Calu3 (cell line): Measurements from ENCODE around the gene PDGFRB. TPM values are rescaled to one million over a fixed set of nuclear protein-coding genes. Genes with fewer than 3 reads are reported as not detected.

Experiments
- BruUV-seq: library from RNA; stranded (reverse); fragments of 400-500 nt; replicated peaks from 2 replicates; lab custom pipeline; 2021; lab: Mats Ljungman, UMichigan
- CTCF ChIA-PET: fragments of 300-600 bp; sonication (Branson Sonifier 250); formaldehyde crosslinking; loops from one replicate; lab custom pipeline; 2022; ENCODE audit warnings: antibody characterized with exemption; lab: Charles Lee
- DNase-seq: peaks from one replicate; pipeline ENCODE4 v3.0.0; 2022
- H3K27ac Mint-ChIP-seq: one replicate; pipeline ENCODE4 v1.8.0; 2022; ENCODE audit warnings: mixed read lengths; ENCODE audit not compliant: unreplicated experiment
- H3K27me3 Mint-ChIP-seq: one replicate; pipeline ENCODE4 v1.8.0; 2022; ENCODE audit warnings: mixed read lengths; ENCODE audit not compliant: unreplicated experiment
- H3K36me3 Mint-ChIP-seq: one replicate; pipeline ENCODE4 v1.8.0; 2022; ENCODE audit warnings: mild to moderate bottlenecking, moderate library complexity, mixed read lengths; ENCODE audit not compliant: insufficient read depth, unreplicated experiment
- H3K4me1 Mint-ChIP-seq: one replicate; pipeline ENCODE4 v1.8.0; 2022; ENCODE audit warnings: mild to moderate bottlenecking, low read depth, mixed read lengths; ENCODE audit not compliant: unreplicated experiment
- H3K4me3 Mint-ChIP-seq: one replicate; pipeline ENCODE4 v1.8.0; 2022; ENCODE audit warnings: mild to moderate bottlenecking, low read depth, moderate library complexity, mixed read lengths; ENCODE audit not compliant: unreplicated experiment
- H3K9me3 Mint-ChIP-seq: one replicate; pipeline ENCODE4 v1.8.0; 2022; ENCODE audit warnings: low read depth, mixed read lengths; ENCODE audit not compliant: unreplicated experiment
- CTCF ChIP-seq: fragments of 200-600 bp; IDR thresholded peaks from one replicate; pipeline ENCODE4 v1.8.0; 2022; ENCODE audit warnings: antibody characterized with exemption; ENCODE audit not compliant: unreplicated experiment
- intact Hi-C: fragments of 100-400 bp; cut with micrococcal nuclease; formaldehyde crosslinking; loops from one replicate; pipeline ENCODE4 v1.10.0; 2022; ENCODE audit not compliant: unreplicated experiment
- total RNA-seq: library from RNA; stranded (reverse); gene quantifications from 2 replicates; pipeline ENCODE4 v1.2.3, GENCODE V29; 2022

Gene PDGFRB
- total RNA-seq, 1 experiment from 2014 or later: not detected

GRCh38 chr5:150068071-150068470 lies 87.6 kb downstream of the PDGFRB start:
- no TSS peak for BruUV-seq
- Mint-ChIP-seq H3K27ac (no peak overlapping the region), H3K9me3 (no peaks in the 10 kb centered on the region), H3K36me3 (no peaks in the 10 kb centered on the region), H3K4me3 (no peak overlapping the region), H3K27me3 (peaks cover 44% of the 10 kb centered on the region), H3K4me1 (peaks cover 8% of the 10 kb centered on the region)
- TF ChIP-seq CTCF: no peak
- CTCF ChIA-PET: no interaction called here
- intact Hi-C loops: no loop called here
- DNase-seq: no peak

DNA sequence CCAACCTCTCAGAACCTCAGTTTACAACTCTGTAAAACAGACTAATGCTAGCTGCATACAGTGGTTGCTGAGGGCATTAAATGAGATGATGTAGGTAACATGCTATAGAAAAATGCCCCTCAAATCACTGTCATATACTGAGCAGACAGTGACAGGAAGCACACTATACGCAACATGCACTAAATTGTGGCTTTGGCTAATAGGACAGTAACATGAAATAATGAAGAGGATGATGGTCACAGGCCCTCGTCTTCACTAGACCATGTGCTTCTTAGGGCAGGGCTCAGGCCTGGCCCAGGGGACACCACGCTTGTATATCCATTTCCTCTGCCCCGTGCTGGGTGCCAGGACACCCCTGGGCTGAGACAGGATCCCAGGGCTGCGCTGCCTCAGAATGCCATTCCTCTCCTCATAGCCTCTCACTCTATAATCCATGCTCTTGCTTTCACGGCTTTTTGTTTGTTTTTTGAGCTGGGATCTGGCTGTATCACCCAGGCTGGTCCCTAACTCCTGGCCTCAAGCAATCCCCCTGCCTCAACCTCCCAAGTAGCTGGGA lies 88.2 kb downstream of the PDGFRB start:
- intact Hi-C loops: no loop called here
- no peaks in the 10 kb centered on the region for H3K9me3 Mint-ChIP-seq
- H3K4me1 Mint-ChIP-seq: peaks cover 8% of the 10 kb centered on the region
- peaks cover 50% of the 10 kb centered on the region for H3K27me3 Mint-ChIP-seq
- no peak for TF ChIP-seq CTCF
- H3K4me3 Mint-ChIP-seq: no peak overlapping the region
- CTCF ChIA-PET: interaction anchor here (0.7 kb wide), 1 partner anchor 31 kb away, joined by 4 read pairs; no protein-coding TSS in a partner anchor
- no TSS peak for BruUV-seq
- H3K27ac Mint-ChIP-seq: no peak overlapping the region
- no peak for DNase-seq
- no peaks in the 10 kb centered on the region for H3K36me3 Mint-ChIP-seq

DNA sequence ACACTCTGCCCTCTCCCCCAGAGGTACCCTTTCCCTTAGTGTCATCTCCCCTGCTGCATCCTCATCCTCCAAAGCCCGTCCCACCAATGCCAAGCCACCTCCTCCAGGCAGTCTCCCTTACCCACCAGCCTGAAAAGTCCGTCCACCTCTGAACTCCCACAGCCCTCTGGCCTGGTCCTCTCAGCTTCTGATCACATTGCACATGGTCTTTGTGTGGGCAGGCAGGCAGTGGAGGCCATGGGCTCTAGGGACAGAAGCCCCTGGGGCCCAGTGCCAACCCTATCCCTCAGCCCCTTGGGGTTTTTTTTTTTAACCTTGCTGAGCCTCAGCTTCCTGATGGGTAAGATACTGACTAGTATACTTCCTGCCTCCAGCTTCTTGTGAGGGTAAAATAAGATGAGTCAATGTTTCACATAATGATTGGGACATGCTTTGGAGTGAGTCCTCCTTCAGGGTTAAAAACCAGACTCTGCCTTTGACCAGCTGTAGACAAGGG lies 88.7 kb downstream of the PDGFRB start:
- DNase-seq: no peak
- Mint-ChIP-seq H3K9me3 (no peaks in the 10 kb centered on the region), H3K4me1 (peaks cover 8% of the 10 kb centered on the region), H3K27me3 (peaks cover 55% of the 10 kb centered on the region), H3K27ac (no peak overlapping the region), H3K36me3 (no peaks in the 10 kb centered on the region), H3K4me3 (no peak overlapping the region)
- no peak for TF ChIP-seq CTCF
- intact Hi-C loops: no loop called here
- CTCF ChIA-PET: interaction anchor here (0.7 kb wide), 1 partner anchor 30 kb away, joined by 4 read pairs; no protein-coding TSS in a partner anchor
- BruUV-seq: no TSS peak

GRCh38 chr5:150066436-150066835 lies 89.2 kb downstream of the PDGFRB start:
- H3K4me3 Mint-ChIP-seq: no peak overlapping the region
- peaks cover 59% of the 10 kb centered on the region for H3K27me3 Mint-ChIP-seq
- no TSS peak for BruUV-seq
- H3K36me3 Mint-ChIP-seq: no peaks in the 10 kb centered on the region
- CTCF ChIA-PET: no interaction called here
- H3K4me1 Mint-ChIP-seq: peaks cover 8% of the 10 kb centered on the region
- TF ChIP-seq CTCF: no peak
- intact Hi-C loops: no loop called here
- DNase-seq: no peak
- no peaks in the 10 kb centered on the region for H3K9me3 Mint-ChIP-seq
- H3K27ac Mint-ChIP-seq: no peak overlapping the region
